GM12878 (cell line): Measurements from ENCODE around the gene CELF2. TPM values are rescaled to one million over a fixed set of nuclear protein-coding genes. Genes with fewer than 3 reads are reported as not detected.

Experiments used
- ATAC-seq: fragments of 200-7000 bp; cut with Tn5 transposase; 3 replicates; pipeline ENCODE4 v1.9.1; 2020; ENCODE audit warnings: mild to moderate bottlenecking, moderate library complexity
- BruUV-seq: library from RNA; stranded (reverse); fragments of 400-500 nt; replicated peaks from 2 replicates; lab custom pipeline; 2021; lab: Mats Ljungman, UMichigan
- CTCF ChIA-PET: fragments of 300-600 bp; sonication (Branson Sonifier 250); formaldehyde crosslinking; extraction: SDS; loops from one replicate; lab custom pipeline; 2021; ENCODE audit warnings: inconsistent platforms; lab: Yijun Ruan, JAX
- POLR2A ChIA-PET: fragments of 350-600 bp; formaldehyde crosslinking; extraction: SDS; loops from one replicate; lab custom pipeline; 2021; ENCODE audit warnings: inconsistent platforms; lab: Charles Lee
- RAD21 ChIA-PET: fragments of 300-600 bp; sonication (Branson Sonifier 250); formaldehyde crosslinking; loops from one replicate; lab custom pipeline; 2023; ENCODE audit warnings: antibody characterized with exemption; ENCODE audit not compliant: unreplicated experiment; lab: Charles Lee
- SMC1A ChIA-PET: fragments of 300-600 bp; sonication (Branson Sonifier 250); formaldehyde crosslinking; loops from one replicate; lab custom pipeline; 2023; ENCODE audit not compliant: unreplicated experiment, uncharacterized antibody; lab: Charles Lee
- DNase-seq: peaks from one replicate; pipeline ENCODE4 v3.0.0-alpha.2; 2011; ENCODE audit warnings: low read depth, low spot score
- FAIRE-seq: peaks from 3 replicates; lab custom pipeline; 2011; peaks lifted over from hg19 to GRCh38; lab: Jason Lieb, UNC
- H2AFZ ChIP-seq: 2 replicates; pipeline ENCODE4 v1.6.0; 2011; ENCODE audit warnings: low read depth, low read length, control low read depth; ENCODE audit not compliant: control insufficient read depth
- H3K27ac ChIP-seq: 2 replicates; pipeline ENCODE4 v1.5.1; 2011; ENCODE audit warnings: control low read depth; ENCODE audit not compliant: control insufficient read depth, insufficient read depth
- H3K27me3 ChIP-seq, 2 experiments: replicated peaks in 1 of 2; 2 replicates each; pipeline versions ENCODE4 v1.6.0 to v1.6.1; 2011; ENCODE audit warnings: low read length in 1 of 2; ENCODE audit not compliant: control insufficient read depth in 2 of 2, insufficient read depth in 2 of 2
- H3K36me3 ChIP-seq, 2 experiments: 2 replicates each; pipeline ENCODE4 v1.5.1; 2011; ENCODE audit warnings: low read length in 1 of 2; ENCODE audit not compliant: control insufficient read depth in 2 of 2, insufficient read depth in 2 of 2
- H3K4me1 ChIP-seq: 2 replicates; pipeline ENCODE4 v1.6.1; 2011; ENCODE audit warnings: mild to moderate bottlenecking, low read length, moderate library complexity, mixed read lengths; ENCODE audit not compliant: control insufficient read depth, insufficient read depth
- H3K4me2 ChIP-seq: 2 replicates; pipeline ENCODE4 v1.6.0; 2011; ENCODE audit warnings: control low read depth; ENCODE audit not compliant: control insufficient read depth, insufficient read depth
- H3K4me3 ChIP-seq: fragments of 200-600 bp; sonication (generic); 2 replicates; pipeline ENCODE4 v1.5.1; 2016
- H3K79me2 ChIP-seq: 2 replicates; pipeline ENCODE4 v1.6.0; 2011; ENCODE audit warnings: low read length; ENCODE audit not compliant: control insufficient read depth, insufficient read depth
- H3K9ac ChIP-seq: 2 replicates; pipeline ENCODE4 v1.8.0; 2011; ENCODE audit warnings: low read length, control low read depth, mixed read lengths; ENCODE audit not compliant: control insufficient read depth, insufficient read depth
- H3K9me3 ChIP-seq: replicated peaks from 3 replicates; pipeline ENCODE4 v1.5.1; 2011; ENCODE audit warnings: mild to moderate bottlenecking, low read length; ENCODE audit not compliant: control insufficient read depth, insufficient read depth
- H4K20me1 ChIP-seq: 2 replicates; pipeline ENCODE4 v1.6.0; 2011; ENCODE audit not compliant: control insufficient read depth, insufficient read depth
- BCL11A ChIP-seq: IDR thresholded peaks from 2 replicates; pipeline ENCODE4 v1.6.1; 2011; ENCODE audit warnings: low read depth, low read length
- CREB1 ChIP-seq: IDR thresholded peaks from 2 replicates; pipeline ENCODE4 v1.6.1; 2012; ENCODE audit warnings: low read depth, mild to moderate bottlenecking, inconsistent platforms
- E2F8 ChIP-seq: fragments of 450-650 bp; IDR thresholded peaks from 2 replicates; pipeline ENCODE4 v1.6.1; 2018; ENCODE audit warnings: mild to moderate bottlenecking, low read depth, moderate library complexity; ENCODE audit not compliant: partially characterized antibody
- HSF1 ChIP-seq: fragments of 150-350 bp; IDR thresholded peaks from 2 replicates; pipeline ENCODE4 v1.6.1; 2014; ENCODE audit warnings: mild to moderate bottlenecking, low read depth, low read length
- IRF5 ChIP-seq: fragments of 450-650 bp; IDR thresholded peaks from 2 replicates; pipeline ENCODE4 v1.6.1; 2017; ENCODE audit warnings: borderline replicate concordance
- KAT2A ChIP-seq: conservative IDR thresholded peaks from 2 replicates; pipeline ENCODE4 v1.6.1; 2011; ENCODE audit warnings: low read depth, low read length; ENCODE audit not compliant: control insufficient read depth
- MEF2A ChIP-seq: IDR thresholded peaks from 2 replicates; pipeline ENCODE4 v1.6.1; 2011; ENCODE audit warnings: low read depth, mild to moderate bottlenecking, low read length, moderate library complexity; ENCODE audit not compliant: insufficient read depth
- RBBP5 ChIP-seq: fragments of 200-600 bp; sonication (generic); conservative IDR thresholded peaks from 2 replicates; pipeline ENCODE4 v1.6.1; 2016
- RCOR1 ChIP-seq: conservative IDR thresholded peaks from 2 replicates; pipeline ENCODE4 v1.6.1; 2012; ENCODE audit warnings: low read depth, low read length, improper control_type of control experiment
- RELA ChIP-seq: fragments of 450-650 bp; IDR thresholded peaks from 2 replicates; pipeline ENCODE4 v1.8.0; 2014; ENCODE audit warnings: borderline replicate concordance; ENCODE audit not compliant: partially characterized antibody
- RELB ChIP-seq: fragments of 450-650 bp; IDR thresholded peaks from 2 replicates; pipeline ENCODE4 v1.6.1; 2017; ENCODE audit warnings: low read depth, mild to moderate bottlenecking, moderate library complexity
- SP1 ChIP-seq: IDR thresholded peaks from one replicate; pipeline ENCODE4 v1.6.1; 2011; ENCODE audit warnings: low read depth, low read length
- SUPT20H ChIP-seq: IDR thresholded peaks from 2 replicates; pipeline ENCODE4 v1.6.1; 2011; ENCODE audit warnings: low read depth, mild to moderate bottlenecking, low read length, moderate library complexity, borderline replicate concordance; ENCODE audit not compliant: control insufficient read depth
- ZNF207 ChIP-seq: fragments of 450-650 bp; IDR thresholded peaks from 2 replicates; pipeline ENCODE4 v1.6.1; 2014; ENCODE audit warnings: antibody characterized with exemption, mild to moderate bottlenecking, borderline replicate concordance
- ZNF217 ChIP-seq: fragments of 450-650 bp; IDR thresholded peaks from 2 replicates; pipeline ENCODE4 v1.6.1; 2017; ENCODE audit warnings: antibody characterized with exemption, mild to moderate bottlenecking
- WGBS: methylation state at CpG from one replicate; pipeline ENCODE4 v1.1.6; 2016; ENCODE audit warnings: low lambda C conversion rate; ENCODE audit not compliant: insufficient replicate concordance, insufficient coverage; ENCODE audit errors: missing lambda C conversion rate; 5-methylcytosine and 5-hydroxymethylcytosine counted together
- in situ Hi-C: fragments of 300-500 bp; cut with MboI; formaldehyde crosslinking; loops from 9 replicates; pipeline ENCODE4 v1.14.3; 2018; ENCODE audit warnings: mixed read lengths
- intact Hi-C: fragments of 100-400 bp; cut with micrococcal nuclease; formaldehyde crosslinking; loops from one replicate; pipeline ENCODE4 v1.14.2; 2022; ENCODE audit not compliant: unreplicated experiment
- polyA plus RNA-seq, 11 experiments: library from polyadenylated mRNA; depleted of rRNA in 4 of 11; unstranded in 6 of 11; stranded (reverse) in 5 of 11; fragments of >200 nt; fragmentation: Nextera tagmentation in 4 of 11; fragmentation: Illumina TruSeq in 1 of 11; extraction: Ambion mirVana in 4 of 11; extraction: Trizol in 1 of 11; gene quantifications; 1 replicate in 1 of 11; 2 replicates in 10 of 11; pipeline versions ENCODE4 v1.2.1 to v1.2.3, GENCODE V29; 2011 to 2016; ENCODE audit warnings: inconsistent platforms in 2 of 11, missing spikeins in 2 of 11, low read depth in 1 of 11
- total RNA-seq, 4 experiments: library from RNA; depleted of rRNA in 3 of 4; stranded (reverse); fragments of >200 nt in 3 of 4; fragmentation: Illumina TruSeq in 1 of 4; extraction: Trizol in 1 of 4; gene quantifications; 2 replicates each; pipeline versions ENCODE4 v1.2.1 to v1.2.3, GENCODE V29; 2013 to 2021

The CELF2 gene
- total and polyA plus RNA-seq, 10 of the 15 experiments (the other 5 are each of a cell fraction or from before 2014, with no cell fraction given): 20.8 to 129 (median 86.3) TPM

- H3K4me2 ChIP-seq: no peak overlapping the region
- DNase-seq (no peak), FAIRE-seq (no peak), ATAC-seq (no peak)
- intact Hi-C loops (no loop called here), in situ Hi-C loops (no loop called here)
- no peaks in the 10 kb centered on the region for H3K36me3 ChIP-seq
- 65% methylated on average over 15 of the region's 15 CpGs for WGBS
- H3K27ac ChIP-seq: no peak overlapping the region
- ChIA-PET POLR2A (no interaction called here), RAD21 (no interaction called here), CTCF (interaction anchor here (0.6 kb wide), 1 partner anchor 116 kb away, joined by 3 read pairs; no protein-coding TSS in a partner anchor), SMC1A (interaction anchor here (0.9 kb wide), 1 partner anchor 9 kb away, joined by 3 read pairs; no protein-coding TSS in a partner anchor)
- H3K4me1 ChIP-seq: no peaks in the 10 kb centered on the region
- H4K20me1 ChIP-seq: no peaks in the 10 kb centered on the region
- H3K9ac ChIP-seq: no peak overlapping the region
- H3K9me3 ChIP-seq: no peaks in the 10 kb centered on the region
- H3K27me3 ChIP-seq: no peaks in the 10 kb centered on the region; a peak in 1 of 4 replicates
- BruUV-seq: no TSS peak
- H3K4me3 ChIP-seq: no peak overlapping the region
- no peak overlapping the region for H2AFZ ChIP-seq
- H3K79me2 ChIP-seq: no peaks in the 10 kb centered on the region
- TF ChIP-seq ZNF207 (no peak), IRF5 (no peak), RELB (no peak), E2F8 (no peak), RELA (no peak), RBBP5 (no peak), RCOR1 (no peak), BCL11A (no peak), ZNF217 (no peak), HSF1 (no peak), SUPT20H (no peak), CREB1 (no peak), KAT2A (no peak), MEF2A (no peak), SP1 (no peak)
Measured at GRCh38 chr10:11004144-11005077, 13.3 kb upstream of the CELF2 start.
